GM12878 (cell line): Measurements from ENCODE around the gene NF1.

ENCODE experiments used
- CTCF ChIP-seq, 3 experiments: IDR thresholded peaks in 2 of 3; conservative IDR thresholded peaks in 1 of 3; 2 replicates each; pipeline ENCODE4 v1.5.1; 2011; ENCODE audit warnings: low read depth in 3 of 3, low read length in 3 of 3, mild to moderate bottlenecking in 3 of 3, control low read depth in 2 of 3, moderate library complexity in 2 of 3, inconsistent platforms in 1 of 3, mixed read lengths in 1 of 3; ENCODE audit not compliant: control insufficient read depth in 2 of 3, insufficient read depth in 1 of 3; ENCODE audit errors: extremely low read depth in 1 of 3
- USF1 ChIP-seq: IDR thresholded peaks from 2 replicates; pipeline ENCODE4 v1.6.1; 2011; ENCODE audit warnings: borderline replicate concordance, low read depth, mild to moderate bottlenecking, moderate library complexity, mixed read lengths, low read length; ENCODE audit not compliant: insufficient read depth; ENCODE audit errors: extremely low read length

- TF ChIP-seq CTCF (IDR thresholded peaks at IDR 0.05 in 2 of 3, conservative IDR thresholded peaks at IDR 0.05 in 1 of 3; ENCODE audit: control insufficient read depth in 2 of 3, extremely low read depth in 1 of 3, insufficient read depth in 1 of 3, low read depth in 3 of 3, low read length in 3 of 3) (no peak), USF1 (no peak)
These were observed 321.7 kb downstream of the NF1 start for GRCh38 chr17:31416503-31416923.
